Liver (tissue), 9 donors: Measurements from ENCODE around the gene HACD1. TPM values are rescaled to one million over a fixed set of nuclear protein-coding genes. Genes with fewer than 3 reads are reported as not detected.

Experiments used
- DNase-seq: peaks from one replicate; pipeline ENCODE4 v3.0.0-alpha.2; 2017; ENCODE audit warnings: low spot score
- H3K27ac ChIP-seq, 2 donors: one replicate each; pipeline ENCODE4 v1.7.0; 2013; ENCODE audit warnings: inconsistent platforms in 2 of 2, low read length in 2 of 2, control low read depth in 1 of 2, low read depth in 1 of 2, mild to moderate bottlenecking in 1 of 2
- H3K27me3 ChIP-seq, 4 donors: one replicate each; pipeline versions ENCODE4 v1.6.1 to v1.7.0; 2013; ENCODE audit warnings: low read length in 3 of 4, inconsistent platforms in 1 of 4, mild to moderate bottlenecking in 1 of 4, moderate library complexity in 1 of 4; ENCODE audit not compliant: control insufficient read depth in 4 of 4, insufficient read depth in 4 of 4
- H3K36me3 ChIP-seq, 4 donors: one replicate each; pipeline versions ENCODE4 v1.6.1 to v1.7.0; 2013; ENCODE audit warnings: low read length in 3 of 4, mild to moderate bottlenecking in 3 of 4, low read depth in 1 of 4, moderate library complexity in 1 of 4; ENCODE audit not compliant: control insufficient read depth in 4 of 4, insufficient read depth in 3 of 4
- H3K4me1 ChIP-seq, 4 donors: one replicate each; pipeline versions ENCODE4 v1.6.1 to v1.7.0; 2013; ENCODE audit warnings: low read length in 3 of 4, mild to moderate bottlenecking in 3 of 4, moderate library complexity in 1 of 4; ENCODE audit not compliant: control insufficient read depth in 4 of 4, insufficient read depth in 4 of 4
- H3K4me3 ChIP-seq, 3 donors: one replicate each; pipeline versions ENCODE4 v1.6.1 to v1.7.0; 2013; ENCODE audit warnings: low read length in 3 of 3, control low read depth in 1 of 3, low read depth in 1 of 3, mild to moderate bottlenecking in 1 of 3
- H3K9ac ChIP-seq, 2 donors: one replicate each; pipeline ENCODE4 v1.7.0; 2013; ENCODE audit warnings: low read length in 2 of 2, mild to moderate bottlenecking in 2 of 2, moderate library complexity in 2 of 2, control low read depth in 1 of 2, low read depth in 1 of 2
- H3K9me3 ChIP-seq, 4 donors: one replicate each; pipeline versions ENCODE4 v1.6.1 to v1.7.0; 2013; ENCODE audit warnings: low read length in 3 of 4; ENCODE audit not compliant: control insufficient read depth in 4 of 4
- ATF3 ChIP-seq: IDR thresholded peaks from 2 replicates; pipeline ENCODE4 v1.6.1; 2016; ENCODE audit warnings: antibody characterized with exemption
- EGR1 ChIP-seq, 2 donors: IDR thresholded peaks; 2 replicates each; pipeline ENCODE4 v1.6.1; 2016 to 2018; ENCODE audit warnings: antibody characterized with exemption in 2 of 2, low read depth in 2 of 2
- FOXA1 ChIP-seq: IDR thresholded peaks from 2 replicates; pipeline ENCODE4 v1.6.1; 2016; ENCODE audit warnings: antibody characterized with exemption
- FOXA2 ChIP-seq: IDR thresholded peaks from 2 replicates; pipeline ENCODE4 v1.6.1; 2016; ENCODE audit warnings: antibody characterized with exemption
- GABPA ChIP-seq, 2 donors: IDR thresholded peaks in 1 of 2; conservative IDR thresholded peaks in 1 of 2; 2 replicates each; pipeline ENCODE4 v1.6.1; 2016; ENCODE audit warnings: antibody characterized with exemption in 2 of 2, mild to moderate bottlenecking in 1 of 2, moderate library complexity in 1 of 2
- HNF4A ChIP-seq, 2 donors: conservative IDR thresholded peaks; 2 replicates each; pipeline ENCODE4 v1.6.1; 2016; ENCODE audit warnings: antibody characterized with exemption in 2 of 2, mild to moderate bottlenecking in 2 of 2
- HNF4G ChIP-seq: IDR thresholded peaks from 2 replicates; pipeline ENCODE4 v1.6.1; 2016; ENCODE audit warnings: antibody characterized with exemption
- JUND ChIP-seq, 2 donors: IDR thresholded peaks; 2 replicates each; pipeline ENCODE4 v1.6.1; 2016; ENCODE audit warnings: antibody characterized with exemption in 2 of 2
- NR2F2 ChIP-seq: IDR thresholded peaks from 2 replicates; pipeline ENCODE4 v1.6.1; 2016; ENCODE audit warnings: antibody characterized with exemption
- RAD21 ChIP-seq, 2 donors: IDR thresholded peaks; 2 replicates each; pipeline ENCODE4 v1.6.1; 2016; ENCODE audit warnings: antibody characterized with exemption in 2 of 2, mild to moderate bottlenecking in 2 of 2
- RXRA ChIP-seq, 2 donors: IDR thresholded peaks; 2 replicates each; pipeline ENCODE4 v1.6.1; 2017 to 2018; ENCODE audit warnings: antibody characterized with exemption in 2 of 2, mild to moderate bottlenecking in 1 of 2
- SP1 ChIP-seq: IDR thresholded peaks from 2 replicates; pipeline ENCODE4 v1.6.1; 2018; ENCODE audit warnings: antibody characterized with exemption, mild to moderate bottlenecking
- TAF1 ChIP-seq: conservative IDR thresholded peaks from 2 replicates; pipeline ENCODE4 v1.6.1; 2016; ENCODE audit warnings: antibody characterized with exemption, mild to moderate bottlenecking
- YY1 ChIP-seq: IDR thresholded peaks from 2 replicates; pipeline ENCODE4 v1.6.1; 2016; ENCODE audit warnings: antibody characterized with exemption, mild to moderate bottlenecking
- ZBTB33 ChIP-seq: IDR thresholded peaks from 2 replicates; pipeline ENCODE4 v1.6.1; 2016; ENCODE audit warnings: antibody characterized with exemption
- WGBS: extraction: QIAGEN DNeasy Blood & Tissue Kit; methylation state at CpG from one replicate; pipeline ENCODE4 v1.1.7; 2013; 5-methylcytosine and 5-hydroxymethylcytosine counted together
- polyA plus RNA-seq, 2 donors: library from polyadenylated mRNA; stranded (reverse) in 1 of 2; unstranded in 1 of 2; fragments of 200-250 nt in 1 of 2; fragments of >200 nt in 1 of 2; fragmentation: Nextera tagmentation in 1 of 2; extraction: Ambion mirVana in 1 of 2; gene quantifications; one replicate each; pipeline versions ENCODE4 v1.2.1 to v1.2.3, GENCODE V29; 2013 to 2015
- total RNA-seq, 2 donors: library from RNA; depleted of rRNA; stranded (reverse); fragments of >200 nt; gene quantifications; one replicate each; pipeline ENCODE4 v1.2.3, GENCODE V29; 2014
- TF ChIP-seq, protein P1 (sequence below): fragments of 150-350 bp; IDR thresholded peaks from 2 replicates; pipeline ENCODE4 v1.5.1; 2017; ENCODE audit warnings: improper control_type of control experiment, low read depth, low read length; ENCODE audit not compliant: missing input control
- TF ChIP-seq, protein P2 (sequence below): IDR thresholded peaks from 2 replicates; pipeline ENCODE4 v1.6.1; 2016; ENCODE audit warnings: antibody characterized with exemption, mild to moderate bottlenecking
- TF ChIP-seq, protein P3 (sequence below): IDR thresholded peaks from 2 replicates; pipeline ENCODE4 v1.6.1; 2016; ENCODE audit warnings: antibody characterized with exemption
- donor health status: healthy.
- donor health status: healthy.
- donor health status: healthy.
- donor health status: healthy.
- donor health status: healthy.

HACD1 gene
- total and polyA plus RNA-seq, 4 donors: 1.0 to 7.8 (median 1.7) TPM

DNA sequence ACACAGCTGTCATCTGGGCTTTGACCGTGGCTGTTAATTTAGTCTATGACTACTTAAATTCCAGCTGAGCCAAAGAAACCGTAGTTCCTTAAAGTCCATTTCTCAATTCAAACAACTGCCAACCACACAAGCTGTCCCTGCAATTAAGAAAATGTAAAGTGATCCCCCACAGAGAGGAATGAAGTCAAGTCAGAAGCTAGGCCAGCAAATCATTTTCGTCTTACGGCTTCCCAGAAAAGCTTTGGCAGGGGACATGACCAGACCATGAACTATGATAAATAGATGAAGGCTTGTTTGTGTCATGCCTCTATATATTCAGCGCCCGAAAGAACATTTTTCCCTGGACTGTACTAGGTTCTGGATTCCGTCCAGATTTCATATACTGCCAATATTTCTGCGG is 54.6 kb downstream of the HACD1 start:
- Histone ChIP-seq H3K9me3 (no peaks in the 10 kb centered on the region), H3K9ac (no peak overlapping the region), H3K36me3 (no peaks in the 10 kb centered on the region), H3K27me3 (no peaks in the 10 kb centered on the region), H3K4me3 (no peak overlapping the region), H3K27ac (no peak overlapping the region), H3K4me1 (no peaks in the 10 kb centered on the region)
- 67% methylated on average over 8 of the region's 8 CpGs for WGBS
- DNase-seq: no peak
- TF ChIP-seq YY1 (no peak), JUND (IDR thresholded peaks at IDR 0.05) (no peak), HNF4A (conservative IDR thresholded peaks at IDR 0.05) (no peak), GABPA (IDR thresholded peaks at IDR 0.05 in 1 of 2, conservative IDR thresholded peaks at IDR 0.05 in 1 of 2) (no peak), FOXA1 (no peak), ATF3 (no peak), HNF4G (no peak), SP1 (no peak), NR2F2 (no peak), FOXA2 (no peak), RAD21 (IDR thresholded peaks at IDR 0.05) (no peak), ZBTB33 (no peak), RXRA (IDR thresholded peaks at IDR 0.05) (no peak), TAF1 (no peak), EGR1 (IDR thresholded peaks at IDR 0.05; ENCODE audit: low read depth in 2 of 2) (no peak)
- TF ChIP-seq, protein P1, sequence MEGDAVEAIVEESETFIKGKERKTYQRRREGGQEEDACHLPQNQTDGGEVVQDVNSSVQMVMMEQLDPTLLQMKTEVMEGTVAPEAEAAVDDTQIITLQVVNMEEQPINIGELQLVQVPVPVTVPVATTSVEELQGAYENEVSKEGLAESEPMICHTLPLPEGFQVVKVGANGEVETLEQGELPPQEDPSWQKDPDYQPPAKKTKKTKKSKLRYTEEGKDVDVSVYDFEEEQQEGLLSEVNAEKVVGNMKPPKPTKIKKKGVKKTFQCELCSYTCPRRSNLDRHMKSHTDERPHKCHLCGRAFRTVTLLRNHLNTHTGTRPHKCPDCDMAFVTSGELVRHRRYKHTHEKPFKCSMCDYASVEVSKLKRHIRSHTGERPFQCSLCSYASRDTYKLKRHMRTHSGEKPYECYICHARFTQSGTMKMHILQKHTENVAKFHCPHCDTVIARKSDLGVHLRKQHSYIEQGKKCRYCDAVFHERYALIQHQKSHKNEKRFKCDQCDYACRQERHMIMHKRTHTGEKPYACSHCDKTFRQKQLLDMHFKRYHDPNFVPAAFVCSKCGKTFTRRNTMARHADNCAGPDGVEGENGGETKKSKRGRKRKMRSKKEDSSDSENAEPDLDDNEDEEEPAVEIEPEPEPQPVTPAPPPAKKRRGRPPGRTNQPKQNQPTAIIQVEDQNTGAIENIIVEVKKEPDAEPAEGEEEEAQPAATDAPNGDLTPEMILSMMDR: no peak
- TF ChIP-seq, protein P2, sequence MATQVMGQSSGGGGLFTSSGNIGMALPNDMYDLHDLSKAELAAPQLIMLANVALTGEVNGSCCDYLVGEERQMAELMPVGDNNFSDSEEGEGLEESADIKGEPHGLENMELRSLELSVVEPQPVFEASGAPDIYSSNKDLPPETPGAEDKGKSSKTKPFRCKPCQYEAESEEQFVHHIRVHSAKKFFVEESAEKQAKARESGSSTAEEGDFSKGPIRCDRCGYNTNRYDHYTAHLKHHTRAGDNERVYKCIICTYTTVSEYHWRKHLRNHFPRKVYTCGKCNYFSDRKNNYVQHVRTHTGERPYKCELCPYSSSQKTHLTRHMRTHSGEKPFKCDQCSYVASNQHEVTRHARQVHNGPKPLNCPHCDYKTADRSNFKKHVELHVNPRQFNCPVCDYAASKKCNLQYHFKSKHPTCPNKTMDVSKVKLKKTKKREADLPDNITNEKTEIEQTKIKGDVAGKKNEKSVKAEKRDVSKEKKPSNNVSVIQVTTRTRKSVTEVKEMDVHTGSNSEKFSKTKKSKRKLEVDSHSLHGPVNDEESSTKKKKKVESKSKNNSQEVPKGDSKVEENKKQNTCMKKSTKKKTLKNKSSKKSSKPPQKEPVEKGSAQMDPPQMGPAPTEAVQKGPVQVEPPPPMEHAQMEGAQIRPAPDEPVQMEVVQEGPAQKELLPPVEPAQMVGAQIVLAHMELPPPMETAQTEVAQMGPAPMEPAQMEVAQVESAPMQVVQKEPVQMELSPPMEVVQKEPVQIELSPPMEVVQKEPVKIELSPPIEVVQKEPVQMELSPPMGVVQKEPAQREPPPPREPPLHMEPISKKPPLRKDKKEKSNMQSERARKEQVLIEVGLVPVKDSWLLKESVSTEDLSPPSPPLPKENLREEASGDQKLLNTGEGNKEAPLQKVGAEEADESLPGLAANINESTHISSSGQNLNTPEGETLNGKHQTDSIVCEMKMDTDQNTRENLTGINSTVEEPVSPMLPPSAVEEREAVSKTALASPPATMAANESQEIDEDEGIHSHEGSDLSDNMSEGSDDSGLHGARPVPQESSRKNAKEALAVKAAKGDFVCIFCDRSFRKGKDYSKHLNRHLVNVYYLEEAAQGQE: no peak
- TF ChIP-seq, protein P3, sequence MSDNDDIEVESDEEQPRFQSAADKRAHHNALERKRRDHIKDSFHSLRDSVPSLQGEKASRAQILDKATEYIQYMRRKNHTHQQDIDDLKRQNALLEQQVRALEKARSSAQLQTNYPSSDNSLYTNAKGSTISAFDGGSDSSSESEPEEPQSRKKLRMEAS: no peak
